GM12874 (cell line): ENCODE results near the gene NR5A2.

Experiments used
- TF ChIP-seq, protein P1 (sequence below): IDR thresholded peaks from 2 replicates; pipeline ENCODE4 v1.5.1; 2011; ENCODE audit warnings: low read depth, mild to moderate bottlenecking, control low read depth, low read length, moderate library complexity; ENCODE audit not compliant: insufficient read depth

The NR5A2 gene

DNA sequence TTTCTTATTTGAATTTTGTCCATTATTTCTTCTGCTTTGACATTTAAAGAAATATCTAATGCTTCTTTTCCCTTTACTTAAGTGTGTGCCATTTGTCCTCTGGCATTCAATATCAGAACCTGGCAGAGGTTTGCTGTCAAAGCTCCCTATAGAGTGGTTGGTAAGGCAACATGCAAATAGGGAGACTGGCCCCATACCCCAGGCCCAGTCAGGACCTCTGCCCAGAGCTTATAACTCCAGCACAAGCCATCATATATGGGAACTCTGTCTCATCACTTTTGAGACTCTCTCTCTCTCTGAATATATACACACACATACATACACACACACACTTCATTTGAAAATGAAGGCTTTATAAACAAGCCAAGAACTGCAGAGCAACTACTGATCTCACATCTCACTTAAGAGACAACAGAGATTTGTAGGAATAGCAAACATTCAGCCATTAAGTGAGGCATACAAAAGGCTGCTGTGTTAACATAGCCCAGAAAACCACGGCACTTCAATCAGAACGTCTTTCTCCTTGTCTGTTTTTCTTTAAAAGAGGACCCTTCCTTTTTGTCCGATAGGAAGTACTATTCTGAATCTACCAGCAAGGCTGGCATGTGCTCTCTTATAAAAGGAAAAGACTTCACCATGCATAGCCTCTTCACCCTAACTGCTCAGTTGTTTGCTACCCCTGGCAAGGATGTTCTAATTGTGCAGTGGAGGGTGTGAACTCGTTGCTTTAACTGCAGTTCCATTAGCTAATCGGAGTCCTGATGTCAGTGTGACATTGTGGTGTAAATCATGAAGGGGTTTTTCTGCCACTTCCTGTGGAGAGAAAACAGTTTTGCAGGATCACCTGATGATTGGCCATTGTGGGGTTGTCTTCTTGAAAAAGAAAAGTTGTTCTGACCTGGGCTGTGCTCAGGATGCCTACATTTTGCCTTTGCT, 101.7 kb downstream of the NR5A2 start:
- TF ChIP-seq, protein P1, sequence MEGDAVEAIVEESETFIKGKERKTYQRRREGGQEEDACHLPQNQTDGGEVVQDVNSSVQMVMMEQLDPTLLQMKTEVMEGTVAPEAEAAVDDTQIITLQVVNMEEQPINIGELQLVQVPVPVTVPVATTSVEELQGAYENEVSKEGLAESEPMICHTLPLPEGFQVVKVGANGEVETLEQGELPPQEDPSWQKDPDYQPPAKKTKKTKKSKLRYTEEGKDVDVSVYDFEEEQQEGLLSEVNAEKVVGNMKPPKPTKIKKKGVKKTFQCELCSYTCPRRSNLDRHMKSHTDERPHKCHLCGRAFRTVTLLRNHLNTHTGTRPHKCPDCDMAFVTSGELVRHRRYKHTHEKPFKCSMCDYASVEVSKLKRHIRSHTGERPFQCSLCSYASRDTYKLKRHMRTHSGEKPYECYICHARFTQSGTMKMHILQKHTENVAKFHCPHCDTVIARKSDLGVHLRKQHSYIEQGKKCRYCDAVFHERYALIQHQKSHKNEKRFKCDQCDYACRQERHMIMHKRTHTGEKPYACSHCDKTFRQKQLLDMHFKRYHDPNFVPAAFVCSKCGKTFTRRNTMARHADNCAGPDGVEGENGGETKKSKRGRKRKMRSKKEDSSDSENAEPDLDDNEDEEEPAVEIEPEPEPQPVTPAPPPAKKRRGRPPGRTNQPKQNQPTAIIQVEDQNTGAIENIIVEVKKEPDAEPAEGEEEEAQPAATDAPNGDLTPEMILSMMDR = no peak

DNA sequence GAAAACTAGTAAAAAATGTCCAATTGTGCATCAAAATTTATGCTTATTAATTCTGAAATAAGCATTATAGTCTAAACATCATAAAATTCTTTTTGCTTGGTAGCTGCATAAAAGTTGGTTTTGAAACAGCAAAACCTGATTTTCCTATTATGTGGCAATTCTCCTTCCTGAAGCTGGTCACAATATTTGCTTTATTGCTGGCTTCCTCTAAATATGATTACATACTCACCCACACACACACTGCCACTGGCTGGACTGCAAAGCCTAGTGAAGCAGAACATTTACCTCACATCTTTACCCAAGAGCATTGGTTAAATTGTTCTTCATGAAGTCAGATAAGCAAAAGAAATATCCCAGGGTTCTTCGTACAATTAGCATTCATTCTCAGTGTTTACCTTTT, 103.0 kb downstream of the NR5A2 start:
- TF ChIP-seq, protein P1 = no peak

DNA sequence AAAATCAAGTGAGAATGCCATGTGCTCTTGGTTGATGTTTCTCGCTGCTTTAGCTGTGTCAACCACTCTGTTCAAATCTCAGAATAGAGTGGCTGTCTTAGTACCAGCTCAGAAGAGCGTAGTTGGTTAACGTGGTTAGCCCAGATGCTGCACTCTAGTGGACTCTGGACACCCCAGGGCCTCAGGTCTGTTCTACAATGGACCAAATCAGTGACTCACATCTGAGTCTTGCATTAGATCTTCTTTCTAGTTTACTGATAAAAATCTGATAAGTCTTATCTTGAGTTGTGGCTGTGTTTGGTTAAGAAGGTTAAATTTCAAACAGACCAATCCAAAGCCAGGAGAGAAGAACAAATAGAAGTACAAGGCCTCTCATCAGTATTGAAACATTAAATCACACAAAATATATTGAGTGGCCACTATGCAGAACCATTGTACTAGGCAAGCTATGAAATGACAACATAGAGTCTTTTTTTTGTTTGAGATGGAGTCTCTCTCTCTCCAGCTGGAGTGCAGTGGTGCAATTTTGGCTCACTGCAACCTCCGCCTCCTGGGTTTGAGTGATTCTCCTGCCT, 104.1 kb downstream of the NR5A2 start:
- TF ChIP-seq, protein P1 = no peak

DNA sequence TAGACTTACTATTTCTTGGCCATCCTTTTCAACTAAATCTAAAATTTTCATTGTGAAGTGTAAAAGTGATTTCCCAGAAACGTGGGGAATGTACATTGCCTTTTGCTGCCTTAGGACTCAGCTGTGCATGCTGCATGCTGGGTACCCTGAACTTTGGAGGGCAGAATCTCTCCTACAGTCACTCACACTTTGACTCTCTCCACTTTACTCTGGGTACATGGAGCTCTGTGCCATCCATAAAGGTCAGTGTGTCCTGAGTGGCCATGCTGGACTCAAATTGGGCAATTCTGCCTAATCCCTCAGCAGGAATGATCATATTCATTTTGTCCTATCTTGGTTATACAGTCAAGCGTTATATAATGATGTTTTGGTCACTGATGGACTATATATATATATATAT, 105.6 kb downstream of the NR5A2 start:
- TF ChIP-seq, protein P1 = no peak

DNA sequence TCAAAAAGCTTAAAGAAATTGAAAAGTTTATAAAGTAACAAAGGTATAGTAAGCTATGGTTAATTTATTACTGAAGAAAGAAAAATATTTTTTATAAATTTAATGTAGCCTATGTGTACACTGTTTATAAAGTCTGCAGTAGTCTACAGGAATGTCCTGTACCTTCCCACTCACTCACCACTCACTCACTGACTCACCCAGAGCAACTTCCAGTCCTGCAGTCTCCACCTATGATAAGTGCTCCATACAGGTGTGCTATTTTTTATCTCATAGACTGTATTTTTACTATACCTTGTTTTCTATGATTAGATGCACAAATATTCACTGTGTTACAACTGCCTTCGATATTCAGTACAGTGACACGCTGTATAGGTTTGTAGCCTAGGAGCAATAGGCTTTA, 106.6 kb downstream of the NR5A2 start:
- TF ChIP-seq, protein P1 = no peak

DNA sequence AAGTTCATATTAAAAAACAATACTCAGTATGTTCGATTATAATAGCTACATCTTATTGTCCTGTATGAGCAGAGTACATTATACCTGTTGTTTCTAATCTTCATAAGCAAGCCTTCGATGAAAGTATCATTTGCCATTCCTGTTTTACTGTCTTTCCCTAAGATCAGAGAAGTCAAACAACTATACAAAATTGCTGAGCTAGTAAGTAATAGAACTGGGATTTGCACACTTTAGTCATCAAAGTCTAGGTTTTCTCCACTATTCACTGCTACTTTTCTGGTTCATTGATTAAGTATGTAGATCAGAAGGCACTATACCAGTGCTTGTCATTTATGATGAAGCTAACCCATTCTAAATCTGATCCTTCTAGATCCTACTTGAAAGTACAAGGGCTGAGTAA, 108.9 kb downstream of the NR5A2 start:
- TF ChIP-seq, protein P1 = no peak

DNA sequence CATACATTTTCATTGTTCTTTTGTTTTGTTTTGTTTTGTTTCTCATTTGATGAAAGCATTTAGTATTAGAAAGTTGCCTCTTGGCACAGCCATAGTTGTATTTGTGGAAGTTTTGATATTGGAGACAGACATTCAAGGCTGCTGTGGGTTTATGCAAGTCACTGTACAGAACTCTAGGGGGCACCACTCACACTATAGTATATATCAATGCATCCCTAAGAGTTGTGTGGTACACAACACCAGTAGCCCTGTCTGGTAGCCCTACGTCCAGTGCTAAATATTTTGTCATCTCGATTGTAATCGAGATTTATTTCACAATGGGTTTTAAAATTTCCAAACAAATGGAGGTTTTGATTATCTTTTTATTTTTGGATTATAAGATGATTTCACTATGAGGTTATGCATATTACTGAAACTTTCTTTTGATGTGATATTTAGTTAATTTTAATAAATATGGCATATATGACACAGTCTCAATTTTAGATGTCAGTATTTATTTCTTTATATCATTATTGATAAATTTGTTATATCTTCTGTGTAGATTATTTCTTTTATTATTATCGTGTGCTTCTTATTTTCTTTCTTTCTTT, 112.2 kb downstream of the NR5A2 start:
- TF ChIP-seq, protein P1 = peak; percentile 62
